Neutrophil (primary cell): ENCODE measurements around the gene UBAC2.

Experiments
- H3K27ac ChIP-seq: fragments of 200-600 bp; sonication (generic); 2 replicates; pipeline ENCODE4 v1.5.1; 2016; ENCODE audit warnings: mild to moderate bottlenecking, moderate library complexity
- H3K27me3 ChIP-seq: fragments of 200-600 bp; sonication (generic); 2 replicates; pipeline ENCODE4 v1.6.0; 2016; ENCODE audit warnings: mild to moderate bottlenecking
- H3K36me3 ChIP-seq: fragments of 200-600 bp; sonication (generic); 2 replicates; pipeline ENCODE4 v1.5.1; 2017
- H3K4me1 ChIP-seq, 2 experiments: fragments of 200-600 bp in 1 of 2; sonication (generic) in 1 of 2; 1 replicate in 1 of 2; 2 replicates in 1 of 2; pipeline versions ENCODE4 v1.5.1 to v1.6.1; 2013 to 2016; ENCODE audit warnings: low read depth in 1 of 2, low read length in 1 of 2, mild to moderate bottlenecking in 1 of 2, moderate library complexity in 1 of 2; ENCODE audit not compliant: control insufficient read depth in 1 of 2, insufficient read depth in 1 of 2
- H3K4me3 ChIP-seq, 2 experiments: fragments of 200-600 bp in 1 of 2; sonication (generic) in 1 of 2; 1 replicate in 1 of 2; 2 replicates in 1 of 2; pipeline ENCODE4 v1.5.1; 2013 to 2016; ENCODE audit warnings: low read depth in 1 of 2, low read length in 1 of 2, mild to moderate bottlenecking in 1 of 2, moderate library complexity in 1 of 2
- H3K9me3 ChIP-seq: fragments of 200-600 bp; sonication (generic); 2 replicates; pipeline ENCODE4 v1.5.1; 2016
- TF ChIP-seq, protein P1 (sequence below): fragments of 200-600 bp; sonication (generic); IDR thresholded peaks from 2 replicates; pipeline ENCODE4 v1.5.1; 2016; ENCODE audit warnings: antibody characterized with exemption

The UBAC2 gene

DNA sequence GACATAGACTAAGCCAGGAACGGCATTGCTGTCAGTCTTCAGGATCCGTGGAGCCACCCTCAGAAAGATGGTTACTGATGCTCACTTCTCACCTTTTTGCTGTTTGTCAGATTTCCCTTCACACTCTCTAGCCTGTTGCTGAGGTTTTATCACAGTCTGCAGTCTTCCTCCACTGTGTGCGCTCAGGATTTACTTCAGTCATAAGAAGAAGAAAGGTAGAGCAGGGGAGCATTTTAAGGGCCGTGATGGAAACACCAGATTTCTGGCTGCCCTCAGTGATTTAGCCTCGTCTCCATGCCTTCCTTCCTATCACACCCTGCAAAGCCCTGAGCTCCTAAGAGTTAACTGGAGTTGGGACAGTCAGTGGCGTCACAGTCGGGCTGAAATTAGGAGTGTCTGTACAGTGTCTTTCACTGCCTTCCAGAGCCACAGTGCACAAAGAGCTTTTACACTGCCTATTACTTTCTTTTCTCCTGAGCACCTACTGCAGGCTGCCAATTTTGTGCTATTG lies 166.5 kb downstream of the UBAC2 start:
- H3K4me3 ChIP-seq = no peak overlapping the region
- H3K9me3 ChIP-seq = no peaks in the 10 kb centered on the region
- H3K27me3 ChIP-seq = no peaks in the 10 kb centered on the region
- peaks cover 26% of the 10 kb centered on the region for H3K36me3 ChIP-seq
- no peaks in the 10 kb centered on the region for H3K4me1 ChIP-seq
- no peak overlapping the region for H3K27ac ChIP-seq
- TF ChIP-seq, protein P1, sequence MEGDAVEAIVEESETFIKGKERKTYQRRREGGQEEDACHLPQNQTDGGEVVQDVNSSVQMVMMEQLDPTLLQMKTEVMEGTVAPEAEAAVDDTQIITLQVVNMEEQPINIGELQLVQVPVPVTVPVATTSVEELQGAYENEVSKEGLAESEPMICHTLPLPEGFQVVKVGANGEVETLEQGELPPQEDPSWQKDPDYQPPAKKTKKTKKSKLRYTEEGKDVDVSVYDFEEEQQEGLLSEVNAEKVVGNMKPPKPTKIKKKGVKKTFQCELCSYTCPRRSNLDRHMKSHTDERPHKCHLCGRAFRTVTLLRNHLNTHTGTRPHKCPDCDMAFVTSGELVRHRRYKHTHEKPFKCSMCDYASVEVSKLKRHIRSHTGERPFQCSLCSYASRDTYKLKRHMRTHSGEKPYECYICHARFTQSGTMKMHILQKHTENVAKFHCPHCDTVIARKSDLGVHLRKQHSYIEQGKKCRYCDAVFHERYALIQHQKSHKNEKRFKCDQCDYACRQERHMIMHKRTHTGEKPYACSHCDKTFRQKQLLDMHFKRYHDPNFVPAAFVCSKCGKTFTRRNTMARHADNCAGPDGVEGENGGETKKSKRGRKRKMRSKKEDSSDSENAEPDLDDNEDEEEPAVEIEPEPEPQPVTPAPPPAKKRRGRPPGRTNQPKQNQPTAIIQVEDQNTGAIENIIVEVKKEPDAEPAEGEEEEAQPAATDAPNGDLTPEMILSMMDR = no peak

DNA sequence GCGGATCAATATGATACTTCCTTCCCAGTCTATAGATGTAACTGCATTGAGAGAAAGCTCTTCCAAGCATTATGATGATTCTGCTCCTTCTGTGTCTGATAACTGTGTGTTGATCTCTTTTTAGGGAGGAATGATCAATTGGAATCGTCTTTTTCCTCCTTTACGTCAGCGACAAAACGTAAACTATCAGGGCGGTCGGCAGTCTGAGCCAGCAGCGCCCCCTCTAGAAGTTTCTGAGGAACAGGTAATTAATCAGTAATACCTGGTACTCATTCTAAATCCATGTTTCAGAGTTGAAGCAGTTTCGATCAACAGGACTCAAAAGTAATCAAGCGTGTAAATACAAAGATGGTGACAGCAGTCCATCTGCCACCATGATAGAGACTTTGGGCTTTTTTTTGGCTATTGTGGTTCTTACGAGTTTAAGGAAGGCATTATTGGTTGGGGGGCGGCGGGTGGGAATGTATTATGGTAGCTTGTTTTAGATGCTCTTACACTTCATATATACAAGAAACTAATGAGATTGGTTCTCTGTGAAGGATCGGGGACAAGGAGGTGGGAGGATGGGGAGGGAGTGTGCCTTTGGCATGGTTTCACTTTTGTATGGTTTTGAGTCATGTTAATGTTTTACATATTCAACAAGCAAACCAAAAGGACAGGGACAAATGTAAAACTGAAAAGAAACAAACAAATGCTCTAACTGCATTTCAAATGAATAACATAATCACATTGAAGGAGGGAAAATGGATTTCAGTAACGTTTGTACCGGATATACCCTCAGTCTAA lies 167.2 kb downstream of the UBAC2 start:
- H3K4me1 ChIP-seq = no peaks in the 10 kb centered on the region
- H3K4me3 ChIP-seq = no peak overlapping the region

DNA sequence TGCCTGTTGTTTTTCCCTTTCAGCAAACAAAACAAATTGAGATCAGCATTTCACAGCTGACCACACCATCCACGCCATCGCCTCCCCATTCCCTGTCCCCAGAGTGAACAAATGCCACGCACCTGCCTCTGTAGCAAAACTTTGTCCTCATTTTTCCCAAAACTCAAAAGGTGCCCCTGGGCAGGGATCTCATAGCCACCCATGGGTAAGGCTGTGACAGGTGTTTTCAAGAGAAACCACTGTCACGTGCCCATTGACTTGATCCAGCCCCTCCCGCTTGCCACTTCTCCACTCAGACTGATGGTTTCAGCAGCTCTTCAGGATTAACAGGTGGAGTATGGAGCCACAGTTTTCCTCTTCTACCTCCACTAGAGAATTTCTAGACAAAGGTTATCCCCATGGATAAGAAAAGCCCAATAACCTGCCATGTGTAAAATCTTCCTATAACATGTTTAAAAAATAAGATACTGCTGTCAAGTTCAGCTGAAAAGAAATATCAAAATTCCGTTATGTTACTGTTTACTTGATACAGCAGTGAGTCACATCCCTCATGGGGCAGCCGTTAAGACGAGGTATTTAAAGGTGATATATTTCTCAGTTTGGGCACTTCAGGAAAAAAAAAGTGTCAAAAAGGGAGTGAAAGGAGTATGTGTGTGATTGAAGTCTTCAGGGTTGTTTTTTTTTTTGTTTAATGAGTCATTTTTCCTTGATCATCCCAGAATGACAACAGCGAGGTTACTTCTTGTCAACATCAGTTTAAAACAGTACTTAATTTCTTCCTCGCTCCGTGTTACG lies 170.0 kb downstream of the UBAC2 start:
- H3K9me3 ChIP-seq = no peaks in the 10 kb centered on the region
- H3K27ac ChIP-seq = no peak overlapping the region
- no peaks in the 10 kb centered on the region for H3K27me3 ChIP-seq
- H3K4me1 ChIP-seq = peaks cover 8 to 19% of the 10 kb centered on the region in 2 experiments
- TF ChIP-seq, protein P1 = no peak
- H3K4me3 ChIP-seq = no peak overlapping the region
- H3K36me3 ChIP-seq = peaks cover 26% of the 10 kb centered on the region

More for the DNA sequence above, 167.2 kb downstream of the UBAC2 start:
- Histone ChIP-seq H3K27ac (no peak overlapping the region), H3K36me3 (peaks cover 26% of the 10 kb centered on the region), H3K27me3 (no peaks in the 10 kb centered on the region), H3K9me3 (no peaks in the 10 kb centered on the region)
- TF ChIP-seq, protein P1 = no peak

DNA sequence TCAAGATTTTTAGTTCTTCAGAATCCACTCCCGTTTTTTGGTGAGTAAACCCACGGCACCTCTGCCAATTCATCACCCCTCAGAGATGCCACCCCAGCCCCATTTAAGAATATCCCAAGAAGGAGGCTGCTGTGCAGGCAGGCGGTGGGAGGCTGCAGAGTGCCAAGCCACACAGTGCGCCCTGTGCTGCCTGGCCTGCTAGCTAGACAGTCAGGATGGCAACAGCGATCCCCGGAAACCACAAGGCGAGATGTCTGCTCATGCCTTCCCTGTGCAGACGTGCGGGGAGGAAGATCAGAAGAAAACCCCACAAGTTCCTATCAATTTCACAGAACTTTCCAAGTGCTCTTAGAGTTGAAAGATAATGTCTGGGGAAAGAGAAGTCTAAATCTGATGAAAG lies 171.3 kb downstream of the UBAC2 start:
- H3K27ac ChIP-seq = peak overlapping the region; percentile 14
- H3K4me3 ChIP-seq = no peak overlapping the region

DNA sequence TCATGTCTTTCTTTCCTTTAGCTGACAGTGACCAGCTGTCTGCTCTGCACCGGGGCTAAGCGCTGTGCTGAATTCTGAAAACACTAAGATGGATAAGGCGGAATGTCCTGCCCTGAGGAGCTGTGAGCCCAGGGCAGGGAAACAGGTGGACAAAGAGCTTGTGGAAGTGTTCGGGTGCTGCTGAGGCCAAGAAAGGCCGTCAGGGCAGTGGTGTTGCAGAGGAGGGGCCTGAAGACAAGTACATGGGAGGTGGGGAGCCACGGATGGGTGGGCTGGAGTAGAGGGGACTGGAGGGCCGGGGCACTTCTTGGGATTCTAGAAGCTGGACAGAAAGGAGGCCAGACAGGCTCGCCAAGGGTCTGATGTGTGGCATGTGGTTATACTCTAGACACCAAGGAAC lies 172.8 kb downstream of the UBAC2 start:
- Histone ChIP-seq H3K27ac (peak overlapping the region; percentile 32), H3K4me1 (peaks cover 17 to 30% of the 10 kb centered on the region in 2 experiments)

More for the DNA sequence above, 171.3 kb downstream of the UBAC2 start:
- Histone ChIP-seq H3K4me1 (peaks cover 17 to 30% of the 10 kb centered on the region in 2 experiments), H3K27me3 (no peaks in the 10 kb centered on the region), H3K9me3 (no peaks in the 10 kb centered on the region), H3K36me3 (peaks cover 26% of the 10 kb centered on the region)
- TF ChIP-seq, protein P1 = no peak

More for the DNA sequence above, 172.8 kb downstream of the UBAC2 start:
- Histone ChIP-seq H3K27me3 (no peaks in the 10 kb centered on the region), H3K36me3 (peaks cover 26% of the 10 kb centered on the region), H3K9me3 (no peaks in the 10 kb centered on the region), H3K4me3 (no peak overlapping the region)
- TF ChIP-seq, protein P1 = no peak
